Posterior cingulate gyrus (tissue), 11 donors: ENCODE data around the gene BTBD19.

Experiments used
- DNase-seq, 10 donors: peaks; one replicate each; pipeline versions ENCODE4 v3.0.0 to v3.0.0-alpha.2; 2020 to 2021; ENCODE audit warnings: mixed read lengths in 3 of 10
- intact Hi-C: fragments of 100-400 bp; cut with DNase I; formaldehyde crosslinking; loops from one replicate; pipeline ENCODE4 v1.15.1; 2023

BTBD19 gene

GRCh38 chr1:44847845-44848244 lies 39.5 kb downstream of the BTBD19 start:
- intact Hi-C loops, result no loop called here
- no peak for DNase-seq

DNA sequence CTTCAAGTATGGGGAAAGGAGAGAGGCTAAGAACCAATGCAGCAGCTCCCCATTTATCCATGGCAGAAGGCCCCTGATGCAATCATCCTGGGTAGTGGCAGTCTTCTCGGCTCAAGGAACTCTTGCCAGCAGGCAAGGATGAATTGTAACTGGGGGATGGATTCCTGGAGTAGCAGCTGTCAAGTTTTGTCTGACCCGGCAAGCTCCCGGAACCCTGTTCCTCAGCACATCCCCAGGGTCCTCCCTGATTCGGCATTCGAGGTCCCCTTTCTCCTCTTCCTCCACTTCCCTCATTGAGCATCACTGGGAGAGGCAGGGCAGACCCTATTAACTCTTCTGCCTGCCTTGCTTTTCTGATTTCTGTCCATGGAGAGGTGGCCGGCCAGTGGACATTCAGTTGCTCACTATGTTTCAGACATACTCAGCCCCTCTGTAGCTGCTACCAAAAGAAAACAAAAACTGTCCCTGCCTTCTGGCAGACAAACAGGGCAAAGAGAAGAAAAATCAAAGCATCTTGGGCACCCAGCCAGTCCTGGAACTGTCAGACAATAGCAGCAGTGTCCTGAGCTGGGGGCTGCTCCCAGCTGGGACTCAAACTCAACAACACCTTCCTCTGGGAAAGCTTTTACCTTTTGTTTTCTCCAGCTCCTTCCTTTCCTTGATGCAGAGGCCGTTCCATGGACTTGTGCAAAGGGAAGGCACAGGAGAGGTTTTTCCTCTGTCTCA lies 40.3 kb downstream of the BTBD19 start:
- intact Hi-C loops, result no loop called here

DNA sequence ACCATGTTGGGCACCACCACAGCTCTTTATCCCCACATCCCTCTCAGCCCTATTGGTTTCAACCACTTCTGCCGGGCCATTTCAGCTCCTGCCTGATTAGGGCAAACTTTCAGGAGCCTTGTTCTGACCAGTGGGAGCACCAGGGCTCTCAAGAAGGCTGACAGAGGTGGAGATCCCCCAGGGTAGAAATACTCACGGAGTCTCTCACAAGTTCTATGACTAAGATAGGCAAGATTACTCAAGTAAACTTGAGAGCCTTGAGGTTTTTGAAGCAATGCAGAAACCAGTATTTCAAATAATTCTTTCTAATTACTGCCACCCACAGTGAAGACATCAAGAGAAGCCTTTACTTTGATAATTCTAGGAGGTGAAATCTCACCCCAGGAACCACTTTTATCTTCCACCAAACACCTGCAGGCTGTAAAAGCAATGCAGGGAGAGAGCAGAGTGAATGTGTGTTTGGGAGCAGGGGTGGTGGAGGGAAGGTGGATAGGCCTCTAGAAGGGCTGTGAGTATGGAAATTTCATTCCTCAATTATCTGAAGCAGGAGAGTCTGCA lies 41.3 kb downstream of the BTBD19 start:
- no peak for DNase-seq
- intact Hi-C loops, result no loop called here

More for the DNA sequence above, 40.3 kb downstream of the BTBD19 start:
- DNase-seq, result peak in 3 of 10 donors; percentile 23 to 62 (median 50)

GRCh38 chr1:44851308-44851707 lies 43.0 kb downstream of the BTBD19 start:
- DNase-seq, result no peak
- intact Hi-C loops, result no loop called here

DNA sequence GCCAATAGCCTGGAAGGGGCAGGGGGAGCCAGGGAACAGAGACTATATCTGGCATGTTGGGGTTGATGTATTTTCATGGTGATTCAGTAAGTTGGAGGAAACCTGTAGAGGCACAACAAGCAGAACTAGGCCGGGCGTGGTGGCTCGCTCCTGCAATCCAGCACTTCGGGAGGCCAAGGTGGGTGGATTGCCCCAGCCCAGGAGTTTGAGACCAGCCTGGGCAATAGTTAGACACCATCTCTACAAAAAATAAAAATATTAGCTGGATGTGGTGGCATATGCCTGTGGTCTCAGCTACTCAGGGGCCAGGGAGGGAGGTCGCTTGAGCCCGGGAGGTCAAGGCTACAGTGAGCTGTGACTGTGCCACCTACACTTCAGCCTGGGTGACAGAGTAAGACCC lies 44.9 kb downstream of the BTBD19 start:
- intact Hi-C loops, result no loop called here

GRCh38 chr1:44854970-44855369 lies 46.6 kb downstream of the BTBD19 start:
- DNase-seq, result no peak

More for the DNA sequence above, 44.9 kb downstream of the BTBD19 start:
- DNase-seq, result no peak

GRCh38 chr1:44855742-44856141 lies 47.4 kb downstream of the BTBD19 start:
- no peak for DNase-seq
- intact Hi-C loops, result no loop called here

More at GRCh38 chr1:44854970-44855369, 46.6 kb downstream of the BTBD19 start:
- intact Hi-C loops, result no loop called here

GRCh38 chr1:44857446-44857845 lies 49.1 kb downstream of the BTBD19 start:
- intact Hi-C loops, result no loop called here
- DNase-seq, result no peak

- no peak for DNase-seq
- intact Hi-C loops, result no loop called here
These were observed 52.0 kb downstream of the BTBD19 start for GRCh38 chr1:44860331-44860730.

- DNase-seq, result no peak
- intact Hi-C loops, result no loop called here
These were observed 52.6 kb downstream of the BTBD19 start for GRCh38 chr1:44860891-44861425.

DNA sequence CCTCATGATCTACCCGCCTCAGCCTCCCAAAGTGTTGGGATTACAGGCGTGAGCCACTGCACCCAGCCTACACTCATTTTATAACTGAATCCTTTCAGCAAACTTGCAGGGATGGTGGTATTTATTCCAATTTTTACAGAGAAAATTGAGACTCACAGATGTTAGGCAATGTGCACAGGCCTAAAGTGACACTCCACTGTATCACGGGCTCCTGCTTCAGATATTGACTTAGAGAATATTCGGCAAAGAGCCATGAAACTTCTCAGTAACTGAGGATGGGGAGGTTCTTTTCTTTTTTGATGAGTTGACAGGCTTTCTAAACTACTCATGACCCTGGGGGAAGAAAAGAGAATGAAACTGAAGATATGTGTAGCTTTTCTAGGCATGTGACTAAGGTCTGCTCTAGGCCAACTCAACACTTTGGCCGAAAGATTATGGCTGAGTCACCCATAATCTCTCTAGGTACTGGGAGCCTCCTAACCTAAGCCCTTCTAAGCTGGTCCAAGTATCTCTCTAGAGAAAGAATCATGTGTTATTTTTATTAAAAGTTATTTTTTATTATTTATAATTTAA lies 54.6 kb downstream of the BTBD19 start:
- intact Hi-C loops, result no loop called here
- no peak for DNase-seq
